HG03439 (cell line): ENCODE data around the gene DGKZ.

Experiments
- ATAC-seq: cut with Tn5 transposase; IDR thresholded peaks from one replicate; pipeline ENCODE4 v1.9.1; 2021; ENCODE audit warnings: mild to moderate bottlenecking, moderate library complexity; ENCODE audit not compliant: unreplicated experiment

DGKZ gene

GRCh38 chr11:46327829-46328228 lies 19.4 kb upstream of the DGKZ start:
- ATAC-seq = no peak

GRCh38 chr11:46330154-46330553 lies 17.1 kb upstream of the DGKZ start:
- ATAC-seq = no peak

- ATAC-seq = no peak
These were observed 16.5 kb upstream of the DGKZ start for GRCh38 chr11:46330563-46331281.

GRCh38 chr11:46331282-46331984 lies 15.8 kb upstream of the DGKZ start:
- no peak for ATAC-seq

GRCh38 chr11:46332093-46332567 lies 15.1 kb upstream of the DGKZ start:
- ATAC-seq = no peak

GRCh38 chr11:46332568-46333393 lies 14.5 kb upstream of the DGKZ start:
- ATAC-seq = no peak

GRCh38 chr11:46333394-46333947 lies 13.8 kb upstream of the DGKZ start:
- no peak for ATAC-seq

- ATAC-seq = no peak
These were observed 13.1 kb upstream of the DGKZ start for GRCh38 chr11:46334211-46334610.

- no peak for ATAC-seq
These were observed 12.0 kb upstream of the DGKZ start for GRCh38 chr11:46335271-46335670.

GRCh38 chr11:46335890-46336562 lies 11.2 kb upstream of the DGKZ start:
- no peak for ATAC-seq

GRCh38 chr11:46336563-46337180 lies 10.6 kb upstream of the DGKZ start:
- no peak for ATAC-seq

GRCh38 chr11:46337626-46338345 lies 9.5 kb upstream of the DGKZ start:
- no peak for ATAC-seq

GRCh38 chr11:46338636-46338987 lies 8.7 kb upstream of the DGKZ start:
- no peak for ATAC-seq

- ATAC-seq = no peak
These were observed 8.1 kb upstream of the DGKZ start for GRCh38 chr11:46338988-46339666.

GRCh38 chr11:46339816-46340215 lies 7.4 kb upstream of the DGKZ start:
- ATAC-seq = no peak

GRCh38 chr11:46341454-46341853 lies 5.8 kb upstream of the DGKZ start:
- ATAC-seq = no peak

- ATAC-seq = no peak
These were observed 5.0 kb upstream of the DGKZ start for GRCh38 chr11:46342239-46342638.

GRCh38 chr11:46343520-46343919 lies 3.7 kb upstream of the DGKZ start:
- ATAC-seq = no peak

GRCh38 chr11:46345131-46345597 lies 2.1 kb upstream of the DGKZ start:
- ATAC-seq = no peak
